Fibroblast of lung (primary cell): ENCODE results near the gene SERPINB10. TPM values are rescaled to one million over a fixed set of nuclear protein-coding genes. Genes with fewer than 3 reads are reported as not detected.

ENCODE experiments used
- DNase-seq, 2 donors: peaks; one replicate each; pipeline versions ENCODE4 v3.0.0 to v3.0.0-alpha.2; 2010; ENCODE audit warnings: low read depth in 2 of 2
- H2AFZ ChIP-seq: 2 replicates; pipeline ENCODE4 v1.5.1; 2012; ENCODE audit warnings: low read length, control low read depth, inconsistent platforms
- H3K27ac ChIP-seq: 2 replicates; pipeline ENCODE4 v1.5.1; 2011; ENCODE audit warnings: low read length, control low read depth; ENCODE audit not compliant: insufficient read depth
- H3K27me3 ChIP-seq: 2 replicates; pipeline ENCODE4 v1.5.1; 2011; ENCODE audit warnings: mild to moderate bottlenecking, low read length; ENCODE audit not compliant: control insufficient read depth, insufficient read depth
- H3K36me3 ChIP-seq: 2 replicates; pipeline ENCODE4 v1.5.1; 2011; ENCODE audit warnings: low read length; ENCODE audit not compliant: control insufficient read depth, insufficient read depth
- H3K4me1 ChIP-seq: 2 replicates; pipeline ENCODE4 v1.5.1; 2011; ENCODE audit warnings: low read length; ENCODE audit not compliant: control insufficient read depth, insufficient read depth; ENCODE audit errors: extremely low read depth
- H3K4me2 ChIP-seq: 2 replicates; pipeline ENCODE4 v1.5.1; 2011; ENCODE audit warnings: low read length, control low read depth; ENCODE audit not compliant: insufficient read depth; ENCODE audit errors: extremely low read depth
- H3K4me3 ChIP-seq, 4 experiments: fragments of 200-600 bp in 1 of 4; sonication (generic) in 1 of 4; replicated peaks in 1 of 4; 2 replicates each; pipeline ENCODE4 v1.5.1; 2011 to 2016; ENCODE audit warnings: low read length in 4 of 4, low read depth in 3 of 4, mild to moderate bottlenecking in 3 of 4, control low read depth in 2 of 4, inconsistent platforms in 1 of 4, mixed read lengths in 1 of 4; ENCODE audit not compliant: insufficient read depth in 1 of 4; ENCODE audit errors: control extremely low read depth in 1 of 4
- H3K79me2 ChIP-seq: 2 replicates; pipeline ENCODE4 v1.5.1; 2012; ENCODE audit warnings: mild to moderate bottlenecking, low read length, inconsistent platforms; ENCODE audit not compliant: control insufficient read depth, insufficient read depth
- H3K9ac ChIP-seq: 2 replicates; pipeline ENCODE4 v1.5.1; 2011; ENCODE audit warnings: mild to moderate bottlenecking, low read length, control low read depth; ENCODE audit not compliant: insufficient read depth
- H3K9me3 ChIP-seq: 2 replicates; pipeline ENCODE4 v1.5.1; 2012; ENCODE audit warnings: low read depth, low read length; ENCODE audit not compliant: control insufficient read depth, insufficient read depth
- H4K20me1 ChIP-seq: 2 replicates; pipeline ENCODE4 v1.5.1; 2011; ENCODE audit warnings: low read length; ENCODE audit not compliant: control insufficient read depth, insufficient read depth; ENCODE audit errors: extremely low read depth
- EZH2 ChIP-seq: IDR thresholded peaks from 2 replicates; pipeline ENCODE4 v1.5.1; 2012; ENCODE audit warnings: low read length, control low read depth, mild to moderate bottlenecking; ENCODE audit errors: missing control alignments
- polyA plus RNA-seq, 2 donors: library from polyadenylated mRNA; depleted of rRNA in 1 of 2; stranded (reverse) in 1 of 2; unstranded in 1 of 2; fragments of >200 nt; gene quantifications; 2 replicates each; pipeline ENCODE4 v1.2.1, GENCODE V29; 2011 to 2012; ENCODE audit warnings: missing spikeins in 1 of 2
- total RNA-seq: library from RNA; depleted of rRNA; stranded (reverse); fragments of >200 nt; gene quantifications from 2 replicates; pipeline ENCODE4 v1.2.1, GENCODE V29; 2014
- TF ChIP-seq, protein P1 (sequence below), 2 donors: IDR thresholded peaks in 1 of 2; conservative IDR thresholded peaks in 1 of 2; 1 replicate in 1 of 2; 2 replicates in 1 of 2; pipeline ENCODE4 v1.5.1; 2011 to 2012; ENCODE audit warnings: low read length in 2 of 2, control low read depth in 1 of 2, inconsistent platforms in 1 of 2, low read depth in 1 of 2, mild to moderate bottlenecking in 1 of 2

Gene SERPINB10
- total and polyA plus RNA-seq, 2 donors (not counting 1 experiment from before 2014, with no cell fraction given): 0.08 TPM; not detected in 1

- no peaks in the 10 kb centered on the region for H3K36me3 ChIP-seq
- no peak overlapping the region for H3K27ac ChIP-seq
- no peaks in the 10 kb centered on the region for H3K27me3 ChIP-seq
- no peak for DNase-seq
- H3K4me2 ChIP-seq: no peak overlapping the region
- H3K4me1 ChIP-seq: peaks cover 9% of the 10 kb centered on the region
- no peak for TF ChIP-seq EZH2
- TF ChIP-seq, protein P1, sequence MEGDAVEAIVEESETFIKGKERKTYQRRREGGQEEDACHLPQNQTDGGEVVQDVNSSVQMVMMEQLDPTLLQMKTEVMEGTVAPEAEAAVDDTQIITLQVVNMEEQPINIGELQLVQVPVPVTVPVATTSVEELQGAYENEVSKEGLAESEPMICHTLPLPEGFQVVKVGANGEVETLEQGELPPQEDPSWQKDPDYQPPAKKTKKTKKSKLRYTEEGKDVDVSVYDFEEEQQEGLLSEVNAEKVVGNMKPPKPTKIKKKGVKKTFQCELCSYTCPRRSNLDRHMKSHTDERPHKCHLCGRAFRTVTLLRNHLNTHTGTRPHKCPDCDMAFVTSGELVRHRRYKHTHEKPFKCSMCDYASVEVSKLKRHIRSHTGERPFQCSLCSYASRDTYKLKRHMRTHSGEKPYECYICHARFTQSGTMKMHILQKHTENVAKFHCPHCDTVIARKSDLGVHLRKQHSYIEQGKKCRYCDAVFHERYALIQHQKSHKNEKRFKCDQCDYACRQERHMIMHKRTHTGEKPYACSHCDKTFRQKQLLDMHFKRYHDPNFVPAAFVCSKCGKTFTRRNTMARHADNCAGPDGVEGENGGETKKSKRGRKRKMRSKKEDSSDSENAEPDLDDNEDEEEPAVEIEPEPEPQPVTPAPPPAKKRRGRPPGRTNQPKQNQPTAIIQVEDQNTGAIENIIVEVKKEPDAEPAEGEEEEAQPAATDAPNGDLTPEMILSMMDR (conservative IDR thresholded peaks at IDR 0.05 in 1 of 2, IDR thresholded peaks at IDR 0.05 in 1 of 2; ENCODE audit: low read depth in 1 of 2, low read length in 2 of 2): no peak
- H3K4me3 ChIP-seq: no peak overlapping the region
- H3K9ac ChIP-seq: no peak overlapping the region
- no peaks in the 10 kb centered on the region for H4K20me1 ChIP-seq
- H3K79me2 ChIP-seq: no peaks in the 10 kb centered on the region
- H2AFZ ChIP-seq: no peak overlapping the region
- no peaks in the 10 kb centered on the region for H3K9me3 ChIP-seq
These were observed 24.1 kb upstream of the SERPINB10 start for GRCh38 chr18:63883617-63884016.

DNA sequence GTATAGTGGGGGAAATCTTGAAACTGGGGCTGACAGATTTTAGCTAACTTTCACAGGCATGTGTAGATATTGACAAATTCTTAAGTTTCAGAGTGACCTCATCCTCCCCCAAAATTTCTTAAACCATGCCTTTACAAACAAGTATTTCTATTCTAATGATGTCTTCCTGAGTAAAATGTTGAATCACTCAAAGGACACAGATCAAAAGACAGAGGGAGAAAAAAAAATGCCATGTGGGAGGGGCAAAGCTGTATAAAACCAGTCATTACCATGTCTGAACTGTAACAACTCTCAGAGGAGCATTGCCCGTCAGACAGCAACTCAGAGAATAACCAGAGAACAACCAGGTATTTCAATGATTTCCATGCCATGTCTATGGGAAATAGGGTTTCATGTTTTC lies 20.3 kb upstream of the SERPINB10 start, which contains the start of gene SERPINB2:
Gene SERPINB2 (plus strand): TSS at position 282 of the 400 bp plus-strand sequence. CDS start 3,740 bp downstream, outside the sequence.
- Histone ChIP-seq H3K27me3 (no peaks in the 10 kb centered on the region), H3K9me3 (no peaks in the 10 kb centered on the region), H3K27ac (no peak within 1 kb of the TSS), H2AFZ (no peak within 1 kb of the TSS), H3K4me3 (peak within 1 kb of the TSS in 1 of 4 experiments; percentile 8), H3K9ac (no peak within 1 kb of the TSS), H3K4me1 (peaks cover 7% of the 10 kb centered on the region), H4K20me1 (no peaks in the 10 kb centered on the region), H3K4me2 (no peak within 1 kb of the TSS), H3K79me2 (no peaks in the 10 kb centered on the region), H3K36me3 (no peaks in the 10 kb centered on the region)
- no peak for DNase-seq
- TF ChIP-seq, protein P1 (conservative IDR thresholded peaks at IDR 0.05 in 1 of 2, IDR thresholded peaks at IDR 0.05 in 1 of 2; ENCODE audit: low read depth in 1 of 2, low read length in 2 of 2): no peak
- no peak for TF ChIP-seq EZH2

- Histone ChIP-seq H3K9me3 (no peaks in the 10 kb centered on the region), H3K36me3 (no peaks in the 10 kb centered on the region), H4K20me1 (no peaks in the 10 kb centered on the region), H3K27ac (no peak overlapping the region), H3K4me3 (peak overlapping the region in 1 of 4 experiments; percentile 8), H3K4me1 (peaks cover 2% of the 10 kb centered on the region), H2AFZ (no peak overlapping the region), H3K4me2 (no peak overlapping the region), H3K27me3 (no peaks in the 10 kb centered on the region), H3K9ac (no peak overlapping the region), H3K79me2 (no peaks in the 10 kb centered on the region)
- DNase-seq: no peak
- TF ChIP-seq, protein P1 (conservative IDR thresholded peaks at IDR 0.05 in 1 of 2, IDR thresholded peaks at IDR 0.05 in 1 of 2; ENCODE audit: low read depth in 1 of 2, low read length in 2 of 2): no peak
- TF ChIP-seq EZH2: no peak
These were observed 19.1 kb upstream of the SERPINB10 start for GRCh38 chr18:63888470-63889190.
